NB4 (cell line): Measurements from ENCODE around the gene HOXB2.

Source experiments
- DNase-seq: peaks from one replicate; pipeline ENCODE4 v3.0.0; 2010; ENCODE audit warnings: low read depth
- H3K4me3 ChIP-seq: one replicate; pipeline ENCODE4 v1.5.1; 2011; ENCODE audit warnings: mild to moderate bottlenecking, low read depth, low read length, moderate library complexity
- CTCF ChIP-seq: IDR thresholded peaks from one replicate; pipeline ENCODE4 v1.5.1; 2012; ENCODE audit warnings: low read depth, low read length
- MAX ChIP-seq: IDR thresholded peaks from 2 replicates; pipeline ENCODE4 v1.6.1; 2011; ENCODE audit warnings: low read depth, low read length
- MYC ChIP-seq: IDR thresholded peaks from 2 replicates; pipeline ENCODE4 v1.6.1; 2011; ENCODE audit warnings: low read depth, low read length
- POLR2A ChIP-seq: IDR thresholded peaks from 2 replicates; pipeline ENCODE4 v1.6.1; 2011; ENCODE audit warnings: mild to moderate bottlenecking; ENCODE audit not compliant: insufficient read length; ENCODE audit errors: extremely low read depth

HOXB2 gene

GRCh38 chr17:48545022-48545375 is at the start of gene HOXB2:
Gene HOXB2 (minus strand): TSS chr17:48545109. CDS start chr17:48544911, 198 bp downstream.
- H3K4me3 ChIP-seq: no peak within 1 kb of the TSS
- no peak for DNase-seq
- TF ChIP-seq POLR2A (no peak), MYC (no peak), MAX (no peak), CTCF (no peak)

- DNase-seq: peak; percentile 77
- TF ChIP-seq MAX (no peak), CTCF (peak; percentile 84), MYC (peak; percentile 17; the same call in 1 of the 2 replicates)
- H3K4me3 ChIP-seq: no peak overlapping the region
Observed at GRCh38 chr17:48593840-48594537, 49.1 kb upstream of the HOXB2 start.

- DNase-seq: no peak
- no peak within 1 kb of the TSS for H3K4me3 ChIP-seq
- TF ChIP-seq CTCF (no peak), POLR2A (no peak), MAX (no peak), MYC (no peak)
Observed at GRCh38 chr17:48593126-48593829, 48.4 kb upstream of the HOXB2 start, which contains the start of gene HOXB5. Gene HOXB5 (minus strand): TSS chr17:48593779. CDS start chr17:48593682, 97 bp downstream.

GRCh38 chr17:48592577-48592976 is 47.7 kb upstream of the HOXB2 start:
- no peak overlapping the region for H3K4me3 ChIP-seq
- DNase-seq: no peak
- TF ChIP-seq CTCF: no peak
- no peak for TF ChIP-seq MYC

GRCh38 chr17:48592057-48592514 is 47.2 kb upstream of the HOXB2 start:
- TF ChIP-seq MYC (no peak), CTCF (no peak), MAX (no peak), POLR2A (no peak)
- DNase-seq: no peak
- no peak overlapping the region for H3K4me3 ChIP-seq
